ENCODE measurements around the gene C6orf47.

The C6orf47 gene

DNA sequence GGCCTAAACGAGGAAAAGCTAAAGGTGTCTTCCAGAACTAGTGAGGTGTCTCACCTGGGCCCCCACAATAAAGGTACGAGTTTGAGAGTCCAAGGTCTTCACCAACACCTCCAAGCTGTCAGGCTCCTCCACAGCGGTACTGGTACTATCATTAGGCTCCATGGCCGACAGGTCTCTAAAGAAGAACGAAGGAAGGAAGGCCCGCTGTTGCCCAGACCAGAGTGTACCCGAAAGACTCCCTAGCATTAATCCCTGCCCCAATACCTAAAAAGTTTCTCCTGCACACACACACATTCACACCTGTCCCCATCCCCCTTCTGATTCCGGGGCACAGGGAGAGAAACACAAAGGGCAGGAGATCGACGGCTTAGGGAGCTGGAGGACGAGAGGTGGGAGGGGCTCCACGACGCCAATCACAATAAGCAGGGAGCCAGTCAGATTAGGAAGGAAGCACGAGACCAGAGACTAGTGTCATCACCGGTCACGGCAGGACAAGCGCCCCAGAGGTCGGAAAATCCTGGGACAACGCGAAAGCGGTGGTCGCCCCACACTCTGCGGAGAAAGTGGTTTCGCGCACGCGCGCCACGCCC lies 8.9 kb downstream of the C6orf47 start:
- TF ChIP-seq EZH2 (IDR thresholded peaks at IDR 0.05; ENCODE audit: borderline replicate concordance, low read length), result no peak
- TF ChIP-seq, protein P1, sequence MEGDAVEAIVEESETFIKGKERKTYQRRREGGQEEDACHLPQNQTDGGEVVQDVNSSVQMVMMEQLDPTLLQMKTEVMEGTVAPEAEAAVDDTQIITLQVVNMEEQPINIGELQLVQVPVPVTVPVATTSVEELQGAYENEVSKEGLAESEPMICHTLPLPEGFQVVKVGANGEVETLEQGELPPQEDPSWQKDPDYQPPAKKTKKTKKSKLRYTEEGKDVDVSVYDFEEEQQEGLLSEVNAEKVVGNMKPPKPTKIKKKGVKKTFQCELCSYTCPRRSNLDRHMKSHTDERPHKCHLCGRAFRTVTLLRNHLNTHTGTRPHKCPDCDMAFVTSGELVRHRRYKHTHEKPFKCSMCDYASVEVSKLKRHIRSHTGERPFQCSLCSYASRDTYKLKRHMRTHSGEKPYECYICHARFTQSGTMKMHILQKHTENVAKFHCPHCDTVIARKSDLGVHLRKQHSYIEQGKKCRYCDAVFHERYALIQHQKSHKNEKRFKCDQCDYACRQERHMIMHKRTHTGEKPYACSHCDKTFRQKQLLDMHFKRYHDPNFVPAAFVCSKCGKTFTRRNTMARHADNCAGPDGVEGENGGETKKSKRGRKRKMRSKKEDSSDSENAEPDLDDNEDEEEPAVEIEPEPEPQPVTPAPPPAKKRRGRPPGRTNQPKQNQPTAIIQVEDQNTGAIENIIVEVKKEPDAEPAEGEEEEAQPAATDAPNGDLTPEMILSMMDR (IDR thresholded peaks at IDR 0.05; ENCODE audit: low read length), result no peak
- no peaks in the 10 kb centered on the region for H4K20me1 ChIP-seq (ENCODE audit: insufficient read depth, low read length)
- H3K36me3 ChIP-seq (ENCODE audit: insufficient read depth, low read length), result peaks cover 29% of the 10 kb centered on the region
- peak overlapping the region; percentile 91 for H3K4me2 ChIP-seq (ENCODE audit: low read length)
- H3K9me3 ChIP-seq (ENCODE audit: low read length), result no peaks in the 10 kb centered on the region
- no peaks in the 10 kb centered on the region for H3F3A ChIP-seq (ENCODE audit: insufficient read depth, low read length)
- H3K9me2 ChIP-seq (ENCODE audit: low read depth, low read length), result no peaks in the 10 kb centered on the region
- no peak overlapping the region for H2AFZ ChIP-seq (ENCODE audit: low read length)
- H3K9ac ChIP-seq (ENCODE audit: low read length), result peak overlapping the region; percentile 87
- no peaks in the 10 kb centered on the region for H3K27me3 ChIP-seq (ENCODE audit: insufficient read depth, low read length)
- H3K4me1 ChIP-seq (ENCODE audit: insufficient read depth, low read length, severe bottlenecking), result peaks cover 20% of the 10 kb centered on the region
- H3K27ac ChIP-seq (ENCODE audit: low read depth, low read length, poor library complexity, severe bottlenecking), result peak overlapping the region; percentile 84
- peak overlapping the region; percentile 85 for H3K4me3 ChIP-seq (ENCODE audit: low read depth, low read length, poor library complexity, severe bottlenecking)
- peaks cover 9% of the 10 kb centered on the region; the same call in 1 of the 2 replicates for H3K79me2 ChIP-seq (ENCODE audit: insufficient read depth, low read length)

DNA sequence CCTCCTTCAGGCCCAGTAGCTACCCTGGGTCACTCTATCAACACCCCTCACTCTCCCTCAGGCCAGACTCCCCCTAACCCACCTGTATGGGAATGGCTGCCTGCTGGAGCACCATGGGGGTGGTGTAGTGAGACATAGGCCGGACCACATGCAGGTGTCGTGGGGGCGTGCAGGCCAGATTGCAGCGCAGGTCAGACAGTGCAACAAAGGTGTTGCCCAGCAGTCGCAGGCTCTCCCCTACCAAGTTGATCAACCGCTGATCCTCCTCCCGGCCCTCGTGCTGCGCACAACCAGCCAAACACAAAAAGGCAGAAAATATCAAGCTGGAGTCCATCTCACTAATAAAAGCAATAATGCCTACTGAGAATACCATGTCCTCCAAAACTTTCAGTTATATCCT lies 15.3 kb downstream of the C6orf47 start:
- Histone ChIP-seq H3K9me3 (ENCODE audit: low read length) (no peaks in the 10 kb centered on the region), H3F3A (ENCODE audit: insufficient read depth, low read length) (no peaks in the 10 kb centered on the region), H3K27me3 (ENCODE audit: insufficient read depth, low read length) (no peaks in the 10 kb centered on the region), H4K20me1 (ENCODE audit: insufficient read depth, low read length) (no peaks in the 10 kb centered on the region), H3K4me2 (ENCODE audit: low read length) (no peak overlapping the region), H3K9me2 (ENCODE audit: low read depth, low read length) (no peaks in the 10 kb centered on the region), H3K27ac (ENCODE audit: low read depth, low read length, poor library complexity, severe bottlenecking) (no peak overlapping the region), H3K4me1 (ENCODE audit: insufficient read depth, low read length, severe bottlenecking) (no peaks in the 10 kb centered on the region), H3K9ac (ENCODE audit: low read length) (no peak overlapping the region), H3K4me3 (ENCODE audit: low read depth, low read length, poor library complexity, severe bottlenecking) (no peak overlapping the region), H2AFZ (ENCODE audit: low read length) (no peak overlapping the region), H3K79me2 (ENCODE audit: insufficient read depth, low read length) (no peaks in the 10 kb centered on the region), H3K36me3 (ENCODE audit: insufficient read depth, low read length) (peaks cover 84% of the 10 kb centered on the region)
- TF ChIP-seq EZH2 (IDR thresholded peaks at IDR 0.05; ENCODE audit: borderline replicate concordance, low read length), result no peak
- TF ChIP-seq, protein P1 (IDR thresholded peaks at IDR 0.05; ENCODE audit: low read length), result no peak

DNA sequence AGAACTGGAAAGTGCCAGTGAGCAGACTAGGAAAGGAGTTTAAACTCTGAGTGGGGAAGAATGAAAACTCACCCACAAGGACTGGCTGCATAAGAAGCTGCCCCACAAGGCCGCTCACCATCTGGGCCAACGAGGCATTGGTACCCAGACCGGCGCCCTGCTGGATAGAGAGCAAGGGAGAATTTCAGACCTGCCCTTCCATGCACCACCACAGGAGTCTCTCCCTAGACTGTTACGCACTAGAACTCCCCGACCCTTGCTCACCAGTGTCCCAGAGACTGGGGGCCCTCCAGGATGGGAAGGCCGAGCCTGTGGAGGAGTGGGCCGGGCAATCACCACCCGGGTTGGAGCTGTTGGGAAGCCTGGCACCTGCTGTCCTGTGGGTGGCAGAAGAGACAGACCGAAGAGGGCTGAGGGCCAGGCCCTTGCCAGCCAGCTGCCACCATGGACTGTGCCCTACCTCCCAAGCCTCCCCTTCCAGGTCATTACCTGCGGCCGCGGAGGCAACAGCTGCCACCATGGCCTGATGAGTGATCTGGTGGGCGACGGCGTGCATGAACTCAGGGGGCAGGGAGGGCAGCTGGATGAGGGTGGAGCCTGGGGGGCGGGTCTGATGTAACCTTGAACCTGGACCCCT lies 16.6 kb downstream of the C6orf47 start:
- TF ChIP-seq, protein P1 (IDR thresholded peaks at IDR 0.05; ENCODE audit: low read length), result no peak
- no peak for TF ChIP-seq EZH2 (IDR thresholded peaks at IDR 0.05; ENCODE audit: borderline replicate concordance, low read length)
- H3K4me3 ChIP-seq (ENCODE audit: low read depth, low read length, poor library complexity, severe bottlenecking), result no peak overlapping the region
- no peaks in the 10 kb centered on the region for H3F3A ChIP-seq (ENCODE audit: insufficient read depth, low read length)
- no peaks in the 10 kb centered on the region for H3K27me3 ChIP-seq (ENCODE audit: insufficient read depth, low read length)
- no peaks in the 10 kb centered on the region for H3K9me2 ChIP-seq (ENCODE audit: low read depth, low read length)
- no peak overlapping the region for H3K9ac ChIP-seq (ENCODE audit: low read length)
- H3K27ac ChIP-seq (ENCODE audit: low read depth, low read length, poor library complexity, severe bottlenecking), result no peak overlapping the region
- H2AFZ ChIP-seq (ENCODE audit: low read length), result no peak overlapping the region
- no peaks in the 10 kb centered on the region for H3K4me1 ChIP-seq (ENCODE audit: insufficient read depth, low read length, severe bottlenecking)
- H4K20me1 ChIP-seq (ENCODE audit: insufficient read depth, low read length), result no peaks in the 10 kb centered on the region
- peaks cover 93% of the 10 kb centered on the region for H3K36me3 ChIP-seq (ENCODE audit: insufficient read depth, low read length)
- H3K9me3 ChIP-seq (ENCODE audit: low read length), result no peaks in the 10 kb centered on the region
- H3K79me2 ChIP-seq (ENCODE audit: insufficient read depth, low read length), result no peaks in the 10 kb centered on the region
- H3K4me2 ChIP-seq (ENCODE audit: low read length), result no peak overlapping the region

Measured in OCI-LY1 (cell line).